Astrocyte (in vitro differentiated cells and primary cell): ENCODE measurements around the gene SLC25A13.

ENCODE experiments used
- CTCF ChIP-seq: IDR thresholded peaks from 2 replicates; pipeline ENCODE4 v1.5.1; 2011; ENCODE audit warnings: low read depth, mild to moderate bottlenecking, inconsistent platforms, low read length, moderate library complexity; ENCODE audit not compliant: insufficient read depth
- EZH2 ChIP-seq: IDR thresholded peaks from 2 replicates; pipeline ENCODE4 v1.6.1; 2012; ENCODE audit warnings: mild to moderate bottlenecking, low read length, inconsistent platforms; ENCODE audit not compliant: insufficient read depth

- TF ChIP-seq CTCF = no peak
- no peak for TF ChIP-seq EZH2
Observed at GRCh38 chr7:96361116-96361857, 39.4 kb upstream of the SLC25A13 start.
